ENCODE data around the gene PTPN21.

The PTPN21 gene

GRCh38 chr14:88454886-88455285 lies 99.9 kb downstream of the PTPN21 start:
- no peak for DNase-seq

GRCh38 chr14:88452231-88452630 lies 102.6 kb downstream of the PTPN21 start:
- no peak for DNase-seq

GRCh38 chr14:88439088-88439487 lies 115.7 kb downstream of the PTPN21 start:
- no peak for DNase-seq

GRCh38 chr14:88437658-88438057 lies 117.1 kb downstream of the PTPN21 start:
- no peak for DNase-seq

GRCh38 chr14:88430976-88431375 lies 123.8 kb downstream of the PTPN21 start:
- no peak for DNase-seq

- DNase-seq, result no peak
Observed at GRCh38 chr14:88426271-88426670, 128.5 kb downstream of the PTPN21 start.

- DNase-seq, result no peak
Observed at GRCh38 chr14:88424573-88424972, 130.2 kb downstream of the PTPN21 start.

GRCh38 chr14:88422919-88423650 lies 131.7 kb downstream of the PTPN21 start:
- DNase-seq, result no peak

GRCh38 chr14:88422047-88422446 lies 132.8 kb downstream of the PTPN21 start:
- DNase-seq, result no peak

GRCh38 chr14:88421286-88421685 lies 133.5 kb downstream of the PTPN21 start:
- no peak for DNase-seq

- DNase-seq, result no peak
Observed at GRCh38 chr14:88420187-88420586, 134.6 kb downstream of the PTPN21 start.

- DNase-seq, result no peak
Observed at GRCh38 chr14:88417594-88417993, 137.2 kb downstream of the PTPN21 start.
